Measurements from ENCODE around the gene SLC47A1. TPM values are rescaled to one million over a fixed set of nuclear protein-coding genes. Genes with fewer than 3 reads are reported as not detected.

SLC47A1 gene
- total and polyA plus RNA-seq, 12 donors, result 0.62 to 20.3 (median 6.7) TPM

GRCh38 chr17:19626079-19626478 is 92.4 kb downstream of the SLC47A1 start:
- TF ChIP-seq CTCF (IDR thresholded peaks at IDR 0.05), result no peak
- WGBS, 2 donors, result 96 to 97% methylated on average over 4 of the region's 4 CpGs
- DNase-seq (no peak), ATAC-seq (no peak)
- Histone ChIP-seq H3K4me1 (no peaks in the 10 kb centered on the region), H3K9me3 (peaks cover 0 to 14% (median 1%) of the 10 kb centered on the region in 11 donors), H3K36me3 (no peaks in the 10 kb centered on the region), H3K27me3 (peaks cover 0 to 3% (median 0%) of the 10 kb centered on the region in 7 donors), H3K27ac (no peak overlapping the region), H3K4me3 (no peak overlapping the region)
- intact Hi-C loops (cut with DNase I), result no loop called here

Other genes with a start within 250 kb of the SLC47A1 start
- 10 to 100 TPM in 5 of 10 donors, 1 to 10 TPM in 5; 5.3 to 18.8 (median 10.4) TPM for gene B9D1, start 171.1 kb upstream of the SLC47A1 start, total RNA-seq
- gene B9D1, start 171.1 kb upstream of the SLC47A1 start, polyA plus RNA-seq, result 10 to 100 TPM in 1 of 2 donors, 1 to 10 TPM in 1; 9.4 to 11.6 TPM
- gene MAPK7, start 155.4 kb upstream of the SLC47A1 start, total RNA-seq, result 10 to 100 TPM in 6 of 10 donors, 1 to 10 TPM in 4; 7.3 to 16.6 (median 11.4) TPM
- gene MAPK7, start 155.4 kb upstream of the SLC47A1 start, polyA plus RNA-seq, result 10 to 100 TPM in 1 of 2 donors, 1 to 10 TPM in 1; 9.1 to 12.3 TPM
- gene MFAP4, start 146.7 kb upstream of the SLC47A1 start, total RNA-seq, result 100 to 1,000 TPM in 1 of 10 donors, 10 to 100 TPM in 9; 15.4 to 101 (median 41.6) TPM
- 10 to 100 TPM; 27.5 to 44.7 TPM for gene MFAP4, start 146.7 kb upstream of the SLC47A1 start, polyA plus RNA-seq
- gene RNF112, start 122.6 kb upstream of the SLC47A1 start, total RNA-seq, result 1 to 10 TPM in 5 of 10 donors, under 1 TPM in 5; 0.64 to 4.2 (median 1.0) TPM
- 1 to 10 TPM; 4.4 to 8.1 TPM for gene RNF112, start 122.6 kb upstream of the SLC47A1 start, polyA plus RNA-seq
- gene ALDH3A2, start 114.9 kb downstream of the SLC47A1 start, total RNA-seq, result 100 to 1,000 TPM in 1 of 10 donors, 10 to 100 TPM in 9; 50.2 to 104 (median 73.6) TPM
- gene ALDH3A2, start 114.9 kb downstream of the SLC47A1 start, polyA plus RNA-seq, result 10 to 100 TPM; 20.6 to 35.4 TPM
- gene SLC47A2, start 182.7 kb downstream of the SLC47A1 start, total RNA-seq, result under 1 TPM in 1 of 10 donors, not detected in 9; 0.21 TPM
- gene SLC47A2, start 182.7 kb downstream of the SLC47A1 start, polyA plus RNA-seq, result not detected
- gene ALDH3A1, start 214.4 kb downstream of the SLC47A1 start, total RNA-seq, result 1 to 10 TPM in 1 of 10 donors, under 1 TPM in 2, not detected in 7; 0.41 to 1.5 (median 0.48) TPM
- gene ALDH3A1, start 214.4 kb downstream of the SLC47A1 start, polyA plus RNA-seq, result under 1 TPM in 1 of 2 donors, not detected in 1; 0.12 TPM